Hepatocyte (in vitro differentiated cells): ENCODE results near the gene GRK2. TPM values are rescaled to one million over a fixed set of nuclear protein-coding genes. Genes with fewer than 3 reads are reported as not detected.
A peak's percentile ranks its signal among the peaks of the same experiment; 100 is the strongest.

ENCODE experiments used
- DNase-seq: peaks from one replicate; pipeline ENCODE4 v3.0.0-alpha.2; 2016; ENCODE audit warnings: low spot score
- H2AFZ ChIP-seq: fragments of 200-600 bp; sonication (generic); 2 replicates; pipeline ENCODE4 v1.6.0; 2016; ENCODE audit warnings: antibody characterized with exemption, mild to moderate bottlenecking
- H3K27ac ChIP-seq: fragments of 200-600 bp; sonication (generic); 2 replicates; pipeline ENCODE4 v1.5.1; 2016; ENCODE audit warnings: mild to moderate bottlenecking
- H3K27me3 ChIP-seq: fragments of 200-600 bp; sonication (generic); 2 replicates; pipeline ENCODE4 v1.6.1; 2016
- H3K36me3 ChIP-seq: fragments of 200-600 bp; sonication (generic); replicated peaks from 2 replicates; pipeline ENCODE4 v1.5.1; 2016; ENCODE audit warnings: low read depth; ENCODE audit not compliant: insufficient read depth
- H3K4me1 ChIP-seq: fragments of 200-600 bp; sonication (generic); 2 replicates; pipeline ENCODE4 v1.5.1; 2016; ENCODE audit warnings: mild to moderate bottlenecking, moderate library complexity; ENCODE audit not compliant: insufficient read depth
- H3K4me2 ChIP-seq: fragments of 200-600 bp; sonication (generic); 2 replicates; pipeline ENCODE4 v1.6.0; 2016
- H3K4me3 ChIP-seq: fragments of 200-600 bp; sonication (generic); 2 replicates; pipeline ENCODE4 v1.5.1; 2016; ENCODE audit warnings: mild to moderate bottlenecking
- H3K79me2 ChIP-seq: fragments of 200-600 bp; sonication (generic); 2 replicates; pipeline ENCODE4 v1.6.0; 2017; ENCODE audit warnings: mild to moderate bottlenecking
- H3K9me2 ChIP-seq: fragments of 200-600 bp; sonication (generic); replicated peaks from 2 replicates; pipeline ENCODE4 v1.6.0; 2017; ENCODE audit warnings: mild to moderate bottlenecking; ENCODE audit not compliant: insufficient read depth
- H3K9me3 ChIP-seq: fragments of 200-600 bp; sonication (generic); 2 replicates; pipeline ENCODE4 v1.5.1; 2016; ENCODE audit warnings: low read depth, mild to moderate bottlenecking
- H4K20me1 ChIP-seq: fragments of 200-600 bp; sonication (generic); 2 replicates; pipeline ENCODE4 v1.6.0; 2016; ENCODE audit warnings: mild to moderate bottlenecking; ENCODE audit not compliant: insufficient read depth, poor library complexity, severe bottlenecking
- EZH2 ChIP-seq: fragments of 200-600 bp; sonication (generic); IDR thresholded peaks from 2 replicates; pipeline ENCODE4 v1.6.1; 2016; ENCODE audit warnings: antibody characterized with exemption, mild to moderate bottlenecking, borderline replicate concordance
- EZH2phosphoT487 ChIP-seq: fragments of 200-600 bp; sonication (generic); IDR thresholded peaks from one replicate; pipeline ENCODE4 v1.6.1; 2018; ENCODE audit warnings: antibody characterized with exemption, mild to moderate bottlenecking, low read depth, moderate library complexity; ENCODE audit not compliant: unreplicated experiment, severe bottlenecking
- WGBS: methylation state at CpG from one replicate; pipeline ENCODE4 v1.1.6; 2016; ENCODE audit warnings: low lambda C conversion rate; ENCODE audit errors: missing lambda C conversion rate; 5-methylcytosine and 5-hydroxymethylcytosine counted together
- polyA plus RNA-seq: library from polyadenylated mRNA; unstranded; fragments of >200 nt; fragmentation: Nextera tagmentation; extraction: Ambion mirVana; gene quantifications from 2 replicates; pipeline ENCODE4 v1.2.1, GENCODE V29; 2016
- total RNA-seq: library from RNA; depleted of rRNA; stranded (reverse); fragments of >200 nt; gene quantifications from 2 replicates; pipeline ENCODE4 v1.2.3, GENCODE V29; 2014
- TF ChIP-seq, protein P1 (sequence below): fragments of 200-600 bp; sonication (generic); IDR thresholded peaks from 2 replicates; pipeline ENCODE4 v1.5.1; 2016; ENCODE audit warnings: antibody characterized with exemption, mild to moderate bottlenecking; ENCODE audit not compliant: poor library complexity

GRK2 gene
- total and polyA plus RNA-seq, 2 experiments from 2014 or later, result 41.4 to 59.6 TPM

DNA sequence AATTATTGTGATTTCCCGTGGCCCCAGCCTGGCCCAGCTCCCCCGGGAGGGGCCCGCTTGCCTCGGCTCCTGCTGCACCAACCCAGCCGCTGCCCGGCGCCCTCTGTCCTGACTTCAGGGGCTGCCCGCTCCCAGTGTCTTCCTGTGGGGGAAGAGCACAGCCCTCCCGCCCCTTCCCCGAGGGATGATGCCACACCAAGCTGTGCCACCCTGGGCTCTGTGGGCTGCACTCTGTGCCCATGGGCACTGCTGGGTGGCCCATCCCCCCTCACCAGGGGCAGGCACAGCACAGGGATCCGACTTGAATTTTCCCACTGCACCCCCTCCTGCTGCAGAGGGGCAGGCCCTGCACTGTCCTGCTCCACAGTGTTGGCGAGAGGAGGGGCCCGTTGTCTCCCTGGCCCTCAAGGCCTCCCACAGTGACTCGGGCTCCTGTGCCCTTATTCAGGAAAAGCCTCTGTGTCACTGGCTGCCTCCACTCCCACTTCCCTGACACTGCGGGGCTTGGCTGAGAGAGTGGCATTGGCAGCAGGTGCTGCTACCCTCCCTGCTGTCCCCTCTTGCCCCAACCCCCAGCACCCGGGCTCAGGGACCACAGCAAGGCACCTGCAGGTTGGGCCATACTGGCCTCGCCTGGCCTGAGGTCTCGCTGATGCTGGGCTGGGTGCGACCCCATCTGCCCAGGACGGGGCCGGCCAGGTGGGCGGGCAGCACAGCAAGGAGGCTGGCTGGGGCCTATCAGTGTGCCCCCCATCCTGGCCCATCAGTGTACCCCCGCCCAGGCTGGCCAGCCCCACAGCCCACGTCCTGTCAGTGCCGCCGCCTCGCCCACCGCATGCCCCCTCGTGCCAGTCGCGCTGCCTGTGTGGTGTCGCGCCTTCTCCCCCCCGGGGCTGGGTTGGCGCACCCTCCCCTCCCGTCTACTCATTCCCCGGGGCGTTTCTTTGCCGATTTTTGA lies 19.5 kb downstream of the GRK2 start:
- Histone ChIP-seq H3K9me2 (no peaks in the 10 kb centered on the region), H3K27ac (no peak overlapping the region), H3K4me3 (no peak overlapping the region), H4K20me1 (no peaks in the 10 kb centered on the region), H3K4me2 (no peak overlapping the region), H3K4me1 (peaks cover 20% of the 10 kb centered on the region), H3K9me3 (no peaks in the 10 kb centered on the region), H3K27me3 (no peaks in the 10 kb centered on the region), H3K36me3 (no peaks in the 10 kb centered on the region), H3K79me2 (peaks cover 15% of the 10 kb centered on the region), H2AFZ (no peak overlapping the region)
- TF ChIP-seq EZH2 (no peak), EZH2phosphoT487 (no peak)
- TF ChIP-seq, protein P1, sequence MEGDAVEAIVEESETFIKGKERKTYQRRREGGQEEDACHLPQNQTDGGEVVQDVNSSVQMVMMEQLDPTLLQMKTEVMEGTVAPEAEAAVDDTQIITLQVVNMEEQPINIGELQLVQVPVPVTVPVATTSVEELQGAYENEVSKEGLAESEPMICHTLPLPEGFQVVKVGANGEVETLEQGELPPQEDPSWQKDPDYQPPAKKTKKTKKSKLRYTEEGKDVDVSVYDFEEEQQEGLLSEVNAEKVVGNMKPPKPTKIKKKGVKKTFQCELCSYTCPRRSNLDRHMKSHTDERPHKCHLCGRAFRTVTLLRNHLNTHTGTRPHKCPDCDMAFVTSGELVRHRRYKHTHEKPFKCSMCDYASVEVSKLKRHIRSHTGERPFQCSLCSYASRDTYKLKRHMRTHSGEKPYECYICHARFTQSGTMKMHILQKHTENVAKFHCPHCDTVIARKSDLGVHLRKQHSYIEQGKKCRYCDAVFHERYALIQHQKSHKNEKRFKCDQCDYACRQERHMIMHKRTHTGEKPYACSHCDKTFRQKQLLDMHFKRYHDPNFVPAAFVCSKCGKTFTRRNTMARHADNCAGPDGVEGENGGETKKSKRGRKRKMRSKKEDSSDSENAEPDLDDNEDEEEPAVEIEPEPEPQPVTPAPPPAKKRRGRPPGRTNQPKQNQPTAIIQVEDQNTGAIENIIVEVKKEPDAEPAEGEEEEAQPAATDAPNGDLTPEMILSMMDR, result no peak
- WGBS, result 95% methylated on average over 23 of the region's 39 CpGs
- DNase-seq, result no peak

DNA sequence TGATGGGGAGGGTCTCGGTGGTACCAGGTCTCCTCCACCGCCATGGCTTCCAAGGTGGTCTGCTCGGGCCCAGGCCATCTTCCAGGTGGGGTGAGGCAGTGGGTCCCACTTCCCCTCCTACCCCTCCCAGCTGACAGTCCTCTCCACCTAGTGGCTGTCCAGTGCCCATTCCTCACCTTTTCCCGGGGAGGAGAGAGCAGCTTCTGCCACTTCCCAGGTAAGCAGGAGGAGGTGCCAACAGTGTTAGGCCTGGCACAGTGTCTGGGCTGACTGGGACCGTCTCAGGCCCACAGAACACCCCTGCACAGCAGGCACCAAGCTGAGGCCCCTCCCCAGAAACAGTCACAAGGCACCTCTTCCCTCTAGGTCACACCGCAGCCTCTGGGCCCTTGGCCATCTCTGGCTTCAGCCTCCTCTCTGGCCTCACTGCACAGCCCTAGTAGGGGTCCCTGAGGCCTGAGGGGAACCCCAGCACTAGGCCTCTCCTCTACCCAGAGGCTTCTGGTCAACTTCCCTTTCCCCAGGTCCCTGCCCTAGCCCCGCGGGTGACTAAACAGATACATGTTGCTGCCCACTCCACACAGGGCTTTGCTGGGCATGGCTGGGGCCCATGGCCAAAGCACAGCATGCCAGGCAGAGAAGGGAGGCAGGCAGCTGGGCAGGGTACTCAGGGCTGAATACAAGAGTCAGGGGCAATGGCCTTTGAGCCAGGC lies 20.5 kb downstream of the GRK2 start:
- H3K9me3 ChIP-seq, result no peaks in the 10 kb centered on the region
- H4K20me1 ChIP-seq, result no peaks in the 10 kb centered on the region
- peaks cover 20% of the 10 kb centered on the region for H3K4me1 ChIP-seq
- no peak overlapping the region for H2AFZ ChIP-seq
- H3K4me2 ChIP-seq, result no peak overlapping the region
- no peaks in the 10 kb centered on the region for H3K27me3 ChIP-seq
- no peak for DNase-seq
- H3K9me2 ChIP-seq, result no peaks in the 10 kb centered on the region
- H3K36me3 ChIP-seq, result no peaks in the 10 kb centered on the region
- H3K79me2 ChIP-seq, result peaks cover 16% of the 10 kb centered on the region
- TF ChIP-seq EZH2phosphoT487 (no peak), EZH2 (no peak)
- TF ChIP-seq, protein P1, result no peak
- H3K4me3 ChIP-seq, result no peak overlapping the region
- peak overlapping the region; percentile 99 for H3K27ac ChIP-seq
- WGBS, result 94% methylated on average over 7 of the region's 8 CpGs

DNA sequence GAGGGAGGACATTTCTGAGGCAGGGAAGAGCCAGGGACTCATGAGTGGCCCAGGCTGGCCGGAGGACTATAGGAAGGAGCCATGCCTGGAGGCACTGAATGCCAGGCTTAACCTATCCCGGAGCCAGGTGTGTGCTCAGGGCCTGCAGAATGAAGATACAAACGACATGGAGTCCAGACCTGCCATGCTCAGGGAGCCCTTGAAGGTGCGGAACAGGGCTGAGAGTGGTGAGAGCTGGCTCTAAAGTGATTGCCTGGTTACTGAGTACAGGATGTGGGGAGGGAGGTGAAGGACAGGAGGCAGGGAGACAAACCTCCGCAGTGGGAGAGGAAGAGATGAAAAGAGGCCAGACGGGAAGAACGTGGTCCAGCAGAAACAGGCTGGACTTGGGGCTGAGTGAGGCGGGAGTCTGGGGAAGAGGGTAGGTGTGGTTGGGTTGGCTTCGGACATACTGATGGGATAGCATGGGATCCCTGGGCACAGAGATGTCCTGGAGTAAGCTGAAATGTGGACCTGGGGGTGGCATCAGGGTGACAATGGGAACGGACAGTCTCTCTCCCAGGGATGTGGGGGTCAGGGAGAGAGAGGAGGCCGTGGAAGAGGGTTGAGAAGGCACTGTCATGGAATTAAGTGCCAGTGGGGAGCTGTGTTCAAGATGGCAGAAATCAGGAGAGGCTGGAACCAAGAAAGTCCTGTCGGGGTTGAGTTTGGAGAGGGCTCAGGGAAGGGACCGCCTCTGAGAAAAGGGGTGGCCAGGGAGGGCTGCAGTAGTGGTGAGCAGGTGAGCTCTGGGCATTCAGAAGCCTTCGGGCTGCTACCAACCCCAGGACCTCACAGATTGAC lies 21.3 kb downstream of the GRK2 start:
- no peaks in the 10 kb centered on the region for H3K36me3 ChIP-seq
- no peak overlapping the region for H3K4me3 ChIP-seq
- H3K4me2 ChIP-seq, result peak overlapping the region; percentile 97
- H3K9me2 ChIP-seq, result no peaks in the 10 kb centered on the region
- H3K9me3 ChIP-seq, result no peaks in the 10 kb centered on the region
- H3K79me2 ChIP-seq, result peaks cover 16% of the 10 kb centered on the region
- DNase-seq, result no peak
- H4K20me1 ChIP-seq, result no peaks in the 10 kb centered on the region
- peak overlapping the region; percentile 79 for H2AFZ ChIP-seq
- H3K27me3 ChIP-seq, result no peaks in the 10 kb centered on the region
- H3K4me1 ChIP-seq, result peaks cover 21% of the 10 kb centered on the region
- TF ChIP-seq EZH2phosphoT487 (no peak), EZH2 (no peak)
- TF ChIP-seq, protein P1, result no peak
- peak overlapping the region; percentile 99 for H3K27ac ChIP-seq
- WGBS, result 92% methylated on average over 14 of the region's 14 CpGs
